GM21737 (cell line): ENCODE data around the gene CELA2B.
"Not testable (repeated sequence)": the region's sequence is repeated elsewhere in the genome, so short reads cannot be mapped to it uniquely, and the experiment has no call there.

Experiments
- ATAC-seq: cut with Tn5 transposase; IDR thresholded peaks from one replicate; pipeline ENCODE4 v1.9.1; 2021; ENCODE audit warnings: mild to moderate bottlenecking, moderate library complexity; ENCODE audit not compliant: unreplicated experiment

Gene CELA2B

GRCh38 chr1:15492596-15492995 is 16.7 kb downstream of the CELA2B start:
- ATAC-seq = no peak

GRCh38 chr1:15493869-15494390 is 18.0 kb downstream of the CELA2B start:
- ATAC-seq = no peak

GRCh38 chr1:15500184-15501178 is 24.6 kb downstream of the CELA2B start:
- ATAC-seq = no peak

DNA sequence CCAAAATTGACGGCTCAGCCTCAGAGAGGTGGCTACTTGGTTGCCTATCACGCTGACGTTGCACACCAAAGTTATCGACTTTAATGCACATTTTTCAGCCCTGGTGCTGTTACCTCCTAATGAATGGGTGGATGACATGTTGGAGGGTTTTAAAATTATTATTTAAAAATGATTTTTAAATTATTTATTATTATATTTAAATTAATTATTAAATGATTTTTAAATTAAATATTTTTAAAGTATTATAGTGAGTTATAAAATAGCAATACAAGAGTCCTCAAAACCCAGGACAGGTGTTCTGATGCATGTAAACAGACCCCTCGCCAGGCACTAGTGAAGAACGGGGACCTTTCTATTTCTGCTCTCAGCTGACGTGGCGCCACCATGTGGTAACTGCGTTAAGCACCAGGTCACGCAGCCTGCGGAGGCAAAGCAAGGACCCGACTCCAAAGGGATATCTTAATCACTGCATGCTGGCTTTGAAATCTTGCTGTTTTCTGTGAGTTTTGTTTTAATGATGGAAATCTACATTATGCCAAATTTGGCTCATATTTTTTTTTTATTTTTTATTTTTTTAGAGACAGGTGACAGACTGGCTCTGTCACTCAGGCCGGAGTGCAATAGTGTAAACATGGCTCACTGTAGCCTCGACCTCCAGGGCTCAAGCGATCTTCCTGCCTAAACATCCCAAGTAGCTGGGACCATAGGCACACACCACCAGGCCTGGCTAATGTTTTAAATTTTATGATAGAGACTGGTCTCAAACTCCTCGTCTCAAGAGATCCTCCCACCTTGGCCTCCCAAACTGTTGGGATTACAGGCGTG is 25.5 kb downstream of the CELA2B start:
- no peak for ATAC-seq

- ATAC-seq = no peak
Measured at GRCh38 chr1:15504436-15504835, 28.5 kb downstream of the CELA2B start.

- ATAC-seq = no peak
Measured at GRCh38 chr1:15506831-15507230, 30.9 kb downstream of the CELA2B start.

GRCh38 chr1:15507278-15507677 is 31.4 kb downstream of the CELA2B start:
- ATAC-seq = no peak

- no peak for ATAC-seq
Measured at GRCh38 chr1:15508700-15509487, 33.0 kb downstream of the CELA2B start.

DNA sequence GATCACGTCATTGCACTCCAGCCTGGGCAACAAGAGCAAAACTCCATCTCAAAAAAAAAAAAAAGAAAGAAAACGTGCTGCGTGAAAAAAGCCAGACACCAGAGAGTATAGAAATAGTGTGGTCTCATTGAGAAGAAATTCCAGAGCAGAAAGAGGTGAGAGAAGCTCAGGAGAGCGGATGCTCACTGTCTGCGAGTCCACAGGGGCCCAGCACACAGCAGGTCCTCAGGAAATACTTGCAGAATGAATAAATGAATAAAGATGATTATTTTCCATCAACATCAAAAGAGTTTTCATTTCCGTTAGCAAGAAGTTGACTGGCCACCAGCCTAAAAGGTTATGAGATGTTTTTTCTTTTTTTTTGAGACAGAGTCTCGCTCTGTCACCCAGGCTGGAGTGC is 33.7 kb downstream of the CELA2B start:
- ATAC-seq = no peak

GRCh38 chr1:15510611-15511405 is 34.9 kb downstream of the CELA2B start:
- no peak for ATAC-seq

- no peak for ATAC-seq
Measured at GRCh38 chr1:15513192-15513591, 37.3 kb downstream of the CELA2B start.

DNA sequence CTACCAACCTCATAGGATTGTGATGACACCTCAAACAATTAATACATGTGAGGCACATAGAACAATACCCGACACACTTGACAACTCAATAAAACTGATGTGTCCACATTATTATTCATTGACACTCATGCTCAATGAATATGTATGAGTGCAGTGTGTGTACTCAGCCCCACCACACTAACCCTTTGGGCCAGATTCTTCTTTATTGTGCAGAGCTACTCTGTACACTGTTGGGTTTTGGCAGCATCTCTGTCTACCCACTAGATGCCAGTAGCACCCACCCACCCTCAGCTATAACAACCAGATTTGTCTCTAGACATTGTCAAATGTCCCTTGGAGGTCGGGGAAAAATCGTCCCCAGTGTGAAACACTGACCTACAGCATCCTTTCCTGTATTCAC is 38.0 kb downstream of the CELA2B start:
- ATAC-seq = no peak

DNA sequence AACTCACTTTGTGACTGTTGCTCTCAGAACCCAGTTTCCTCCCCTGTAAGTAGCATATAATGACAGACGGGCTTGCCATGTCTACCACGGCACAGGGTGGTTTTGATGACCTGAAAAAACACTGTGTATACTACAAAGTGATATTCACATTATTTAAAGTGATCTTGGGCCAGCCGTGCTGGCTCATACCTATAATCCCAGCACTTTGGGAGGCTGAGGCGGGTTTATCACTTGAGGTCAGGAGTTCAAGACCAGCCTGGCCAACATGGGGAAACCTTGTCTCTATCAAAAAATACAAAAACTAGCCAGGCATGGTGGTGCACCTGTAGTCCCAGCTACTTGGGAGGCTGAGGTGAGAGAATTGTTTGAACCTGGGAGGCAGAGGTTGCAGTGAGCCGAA is 38.7 kb downstream of the CELA2B start:
- ATAC-seq = not testable (repeated sequence)

DNA sequence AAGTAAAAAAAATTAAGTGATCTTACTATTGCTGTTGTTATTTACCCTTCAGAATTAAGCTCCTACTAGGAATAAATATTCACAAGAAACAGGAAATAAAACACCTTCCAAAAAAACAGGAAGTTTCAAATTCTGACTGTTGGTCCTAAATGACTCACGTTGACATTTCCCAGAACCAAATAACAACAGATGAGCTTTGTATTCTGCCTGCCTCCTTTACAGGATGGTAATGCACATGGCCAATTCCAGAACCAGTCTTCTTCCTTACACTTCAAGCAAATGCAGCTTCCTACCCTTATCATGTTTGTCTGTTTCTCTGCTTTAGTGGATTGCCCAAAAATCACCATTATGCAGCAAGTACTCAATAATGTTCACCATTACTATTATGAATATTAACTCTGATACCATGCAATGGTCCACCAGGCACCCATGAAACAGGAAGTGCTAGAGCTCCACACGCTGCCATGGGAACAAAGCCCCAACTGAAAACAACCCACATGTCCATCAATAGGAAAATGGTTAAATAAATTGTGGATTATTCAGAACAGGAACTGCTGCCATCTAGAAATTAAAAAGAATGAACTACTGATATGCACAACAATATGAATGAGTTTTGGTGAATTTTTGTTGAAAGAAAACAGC is 39.2 kb downstream of the CELA2B start:
- ATAC-seq = no peak

DNA sequence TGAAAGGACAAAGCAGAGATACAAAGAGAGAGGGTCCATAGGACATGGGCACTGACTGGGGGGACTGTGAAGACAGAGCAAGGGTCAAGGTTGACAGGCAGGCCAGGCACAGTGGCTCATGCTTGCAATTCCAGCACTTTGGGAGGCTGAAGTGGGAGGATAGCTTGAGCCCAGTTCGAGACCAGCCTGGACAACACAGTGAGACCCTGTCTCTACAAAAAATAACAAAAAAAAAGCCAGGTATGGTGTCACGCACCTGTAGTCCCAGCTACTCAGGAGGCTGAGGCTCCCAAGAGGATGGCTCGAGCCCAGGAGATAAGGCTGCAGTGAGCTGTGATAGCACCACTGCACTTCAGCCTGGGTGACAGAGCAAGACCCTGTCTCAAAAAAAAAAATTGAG is 43.7 kb downstream of the CELA2B start:
- no peak for ATAC-seq

- ATAC-seq = not testable (repeated sequence)
Measured at GRCh38 chr1:15521206-15521906, 45.5 kb downstream of the CELA2B start.

- ATAC-seq = no peak
Measured at GRCh38 chr1:15522551-15522950, 46.6 kb downstream of the CELA2B start.

GRCh38 chr1:15523104-15524020 is 47.5 kb downstream of the CELA2B start:
- ATAC-seq = no peak
